Measurements from ENCODE around the gene ATP2B3. TPM values are rescaled to one million over a fixed set of nuclear protein-coding genes. Genes with fewer than 3 reads are reported as not detected.

Gene ATP2B3
- total RNA-seq, 2 experiments from 2014 or later, result 0.05 TPM; not detected in 1

DNA sequence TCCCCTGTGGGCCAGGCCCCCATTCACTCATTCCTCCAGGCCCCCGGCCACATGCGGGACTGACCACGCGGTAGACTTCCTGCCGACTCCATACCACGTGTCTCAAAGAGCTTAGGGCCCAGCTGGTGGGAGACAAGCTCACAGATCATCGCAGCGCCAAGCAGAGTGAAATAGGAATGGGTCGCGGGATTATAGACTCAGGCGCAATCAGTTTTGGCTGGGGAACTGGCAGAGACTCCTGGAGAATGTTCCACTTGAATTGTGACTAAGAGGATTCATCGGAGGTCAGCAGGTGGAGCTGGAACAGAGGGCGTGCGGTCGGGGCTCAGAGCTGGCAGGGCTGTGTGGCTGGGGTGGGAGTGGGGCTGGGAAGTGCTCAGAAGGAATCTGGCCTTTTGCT, 15.6 kb downstream of the ATP2B3 start:
- DNase-seq, result no peak
- Mint-ChIP-seq H3K36me3 (ENCODE audit: low read depth) (no peaks in the 10 kb centered on the region), H3K27ac (no peak overlapping the region), H3K4me1 (no peaks in the 10 kb centered on the region), H3K4me3 (no peak overlapping the region), H3K27me3 (no peaks in the 10 kb centered on the region), H3K9me3 (no peaks in the 10 kb centered on the region)
- ChIA-PET CTCF (no interaction called here), POLR2A (no interaction called here)

- Mint-ChIP-seq H3K4me3 (no peak overlapping the region), H3K36me3 (ENCODE audit: low read depth) (no peaks in the 10 kb centered on the region), H3K27me3 (no peaks in the 10 kb centered on the region), H3K4me1 (no peaks in the 10 kb centered on the region), H3K9me3 (no peaks in the 10 kb centered on the region), H3K27ac (no peak overlapping the region)
- ChIA-PET CTCF (no interaction called here), POLR2A (no interaction called here)
- no peak for DNase-seq
Measured at GRCh38 chrX:153537080-153537479, 19.6 kb downstream of the ATP2B3 start.

GRCh38 chrX:153537526-153538295, 20.3 kb downstream of the ATP2B3 start:
- DNase-seq, result no peak
- H3K27ac Mint-ChIP-seq, result no peak overlapping the region
- no peak overlapping the region for H3K4me3 Mint-ChIP-seq
- no peaks in the 10 kb centered on the region for H3K9me3 Mint-ChIP-seq
- H3K27me3 Mint-ChIP-seq, result no peaks in the 10 kb centered on the region
- no peaks in the 10 kb centered on the region for H3K36me3 Mint-ChIP-seq (ENCODE audit: low read depth)
- ChIA-PET CTCF (interaction anchor here (2.0 kb wide), 1 partner anchor 130 kb away, joined by 13 read pairs; no protein-coding TSS in a partner anchor), POLR2A (no interaction called here)
- H3K4me1 Mint-ChIP-seq, result no peaks in the 10 kb centered on the region

- Mint-ChIP-seq H3K9me3 (no peaks in the 10 kb centered on the region), H3K36me3 (ENCODE audit: low read depth) (no peaks in the 10 kb centered on the region), H3K27ac (no peak overlapping the region), H3K4me1 (no peaks in the 10 kb centered on the region), H3K4me3 (no peak overlapping the region), H3K27me3 (no peaks in the 10 kb centered on the region)
- ChIA-PET CTCF (interaction anchor here (1.1 to 2.0 kb wide), 6 partner anchors 13 to 597 kb away, joined by 3 to 13 read pairs (median 6); no protein-coding TSS in a partner anchor), POLR2A (no interaction called here)
- no peak for DNase-seq
Measured at GRCh38 chrX:153538424-153538823, 21.0 kb downstream of the ATP2B3 start.

DNA sequence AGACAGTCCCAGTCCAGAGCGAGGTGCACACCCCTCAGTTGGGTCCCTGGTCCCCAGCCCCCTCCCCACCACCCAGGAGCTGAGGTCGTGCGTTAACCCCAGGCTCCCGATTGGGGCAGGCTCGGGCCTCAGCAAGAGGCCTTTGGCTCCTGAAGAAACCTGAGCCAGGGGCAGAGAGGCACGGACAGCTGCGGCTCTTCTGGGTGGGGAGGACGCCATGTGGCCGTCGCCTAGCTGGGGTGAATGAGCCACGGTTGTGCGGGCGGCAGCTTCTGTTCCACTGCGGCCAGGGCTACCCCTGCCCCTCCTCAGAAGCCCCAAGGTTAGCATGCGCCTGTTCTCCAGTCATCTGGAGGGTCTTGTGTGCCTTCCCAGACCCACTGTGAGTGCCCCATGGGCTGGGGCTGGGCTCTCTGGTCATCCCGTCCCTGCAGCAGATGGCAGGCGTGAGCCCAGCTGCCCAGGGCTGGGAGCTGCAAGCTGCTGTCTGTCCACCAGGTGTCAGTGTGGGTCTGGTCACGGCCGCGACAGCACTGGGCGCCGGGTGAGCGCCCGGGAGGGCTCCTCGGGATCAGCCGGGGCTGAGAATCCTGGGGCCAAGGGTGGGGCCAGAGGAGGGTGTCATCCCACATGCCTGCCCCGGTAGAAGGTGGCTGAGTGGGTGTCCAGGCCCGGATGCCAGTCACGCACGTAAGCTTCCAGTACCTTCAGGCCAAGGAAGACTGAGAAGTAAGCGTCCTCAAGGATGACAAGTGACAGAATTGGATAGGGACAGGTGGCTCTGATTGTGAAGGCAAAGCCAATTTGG, 21.9 kb downstream of the ATP2B3 start:
- DNase-seq, result peak; percentile 54
- no peak overlapping the region for H3K27ac Mint-ChIP-seq
- no peaks in the 10 kb centered on the region for H3K36me3 Mint-ChIP-seq (ENCODE audit: low read depth)
- CTCF ChIA-PET, result interaction anchor here (0.6 to 2.0 kb wide), 22 partner anchors 9 to 598 kb away, joined by 3 to 13 read pairs (median 4); partner anchors contain the start of gene HAUS7
- no peak overlapping the region for H3K4me3 Mint-ChIP-seq
- POLR2A ChIA-PET, result no interaction called here
- no peaks in the 10 kb centered on the region for H3K9me3 Mint-ChIP-seq
- H3K4me1 Mint-ChIP-seq, result no peaks in the 10 kb centered on the region
- no peaks in the 10 kb centered on the region for H3K27me3 Mint-ChIP-seq

- H3K4me1 Mint-ChIP-seq, result no peaks in the 10 kb centered on the region
- H3K27ac Mint-ChIP-seq, result no peak overlapping the region
- no peaks in the 10 kb centered on the region for H3K9me3 Mint-ChIP-seq
- no peak overlapping the region for H3K4me3 Mint-ChIP-seq
- no peak for DNase-seq
- no peaks in the 10 kb centered on the region for H3K36me3 Mint-ChIP-seq (ENCODE audit: low read depth)
- no peaks in the 10 kb centered on the region for H3K27me3 Mint-ChIP-seq
- POLR2A ChIA-PET, result no interaction called here
- CTCF ChIA-PET, result interaction anchor here (0.6 to 2.0 kb wide), 17 partner anchors 9 to 581 kb away, joined by 3 to 13 read pairs (median 4); partner anchors contain the start of gene HAUS7
Measured at GRCh38 chrX:153539979-153540358, 22.5 kb downstream of the ATP2B3 start.

DNA sequence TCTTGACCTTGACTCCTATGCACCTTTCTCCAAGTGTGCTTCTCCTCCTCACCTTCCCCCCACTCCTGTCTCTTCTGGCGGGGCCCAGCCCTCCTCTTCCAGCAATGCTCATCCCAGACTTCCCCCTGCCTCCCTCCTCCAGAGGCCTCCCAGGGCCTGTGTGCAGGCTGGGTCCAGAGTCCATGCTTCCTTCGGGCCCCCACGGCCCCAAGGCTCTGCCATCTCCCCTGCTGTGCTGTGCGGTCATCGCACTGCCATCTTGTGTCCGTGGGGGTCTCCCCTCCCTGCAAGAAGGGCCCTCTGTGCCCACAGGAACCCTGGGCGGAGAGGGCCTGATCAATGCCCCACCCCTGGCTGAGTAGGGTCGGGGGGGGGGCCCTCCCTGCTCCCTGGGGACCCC, 27.3 kb downstream of the ATP2B3 start:
- Mint-ChIP-seq H3K9me3 (no peaks in the 10 kb centered on the region), H3K4me3 (no peak overlapping the region), H3K36me3 (ENCODE audit: low read depth) (no peaks in the 10 kb centered on the region), H3K27ac (no peak overlapping the region), H3K4me1 (no peaks in the 10 kb centered on the region), H3K27me3 (no peaks in the 10 kb centered on the region)
- ChIA-PET POLR2A (no interaction called here), CTCF (no interaction called here)
- DNase-seq, result no peak

DNA sequence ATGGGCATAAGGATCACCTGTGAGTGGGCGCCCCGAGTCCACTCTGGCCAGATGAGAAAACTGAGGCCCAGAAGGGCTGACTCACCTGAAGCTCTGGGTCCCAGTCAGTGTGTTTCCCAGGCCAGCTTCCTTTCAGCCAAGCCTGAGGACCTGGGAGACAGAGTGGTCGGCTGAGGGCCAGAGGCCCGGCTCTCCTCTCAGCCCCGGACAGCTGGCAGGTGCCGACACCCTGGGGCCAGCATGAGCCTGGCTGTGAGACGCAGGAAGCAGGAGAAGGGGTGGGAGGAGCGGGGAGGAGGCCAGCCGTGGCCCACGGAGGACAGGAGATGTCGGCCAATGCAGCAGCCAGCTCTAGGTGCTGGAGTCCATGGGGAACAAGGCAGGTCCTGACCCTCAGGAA, 28.9 kb downstream of the ATP2B3 start:
- CTCF ChIA-PET, result interaction anchor here (0.6 to 1.3 kb wide), 3 partner anchors 31 to 127 kb away, joined by 3 read pairs; no protein-coding TSS in a partner anchor

GRCh38 chrX:153547195-153547594, 29.8 kb downstream of the ATP2B3 start:
- CTCF ChIA-PET, result interaction anchor here (0.9 kb wide), 1 partner anchor 9 kb away, joined by 3 read pairs; no protein-coding TSS in a partner anchor
- no peaks in the 10 kb centered on the region for H3K4me1 Mint-ChIP-seq
- no peak for DNase-seq
- H3K36me3 Mint-ChIP-seq (ENCODE audit: low read depth), result no peaks in the 10 kb centered on the region
- H3K27me3 Mint-ChIP-seq, result no peaks in the 10 kb centered on the region
- no peak overlapping the region for H3K4me3 Mint-ChIP-seq
- POLR2A ChIA-PET, result no interaction called here
- no peak overlapping the region for H3K27ac Mint-ChIP-seq
- H3K9me3 Mint-ChIP-seq, result no peaks in the 10 kb centered on the region

More for the DNA sequence above, 28.9 kb downstream of the ATP2B3 start:
- no peak overlapping the region for H3K4me3 Mint-ChIP-seq
- no peaks in the 10 kb centered on the region for H3K27me3 Mint-ChIP-seq
- H3K4me1 Mint-ChIP-seq, result no peaks in the 10 kb centered on the region
- H3K36me3 Mint-ChIP-seq (ENCODE audit: low read depth), result no peaks in the 10 kb centered on the region
- POLR2A ChIA-PET, result no interaction called here
- no peak overlapping the region for H3K27ac Mint-ChIP-seq
- no peak for DNase-seq
- no peaks in the 10 kb centered on the region for H3K9me3 Mint-ChIP-seq

DNA sequence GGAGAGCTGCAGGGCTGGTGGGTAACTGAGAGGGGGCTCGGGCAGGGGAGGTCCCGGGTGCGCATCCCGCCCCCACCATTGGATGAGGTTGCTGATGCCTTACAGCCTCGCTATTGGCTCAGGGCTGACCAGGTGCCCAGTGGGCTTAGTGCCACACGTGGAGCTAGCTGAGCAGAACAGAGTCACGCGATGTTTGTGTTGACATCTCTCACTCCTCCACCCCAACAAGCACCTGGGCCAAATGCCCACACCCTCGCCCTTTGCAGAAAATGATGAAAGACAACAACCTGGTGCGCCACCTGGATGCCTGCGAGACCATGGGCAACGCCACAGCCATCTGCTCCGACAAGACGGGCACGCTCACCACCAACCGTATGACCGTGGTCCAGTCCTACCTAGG, 31.8 kb downstream of the ATP2B3 start:
- no peaks in the 10 kb centered on the region for H3K36me3 Mint-ChIP-seq (ENCODE audit: low read depth)
- H3K27ac Mint-ChIP-seq, result no peak overlapping the region
- H3K4me1 Mint-ChIP-seq, result no peaks in the 10 kb centered on the region
- H3K4me3 Mint-ChIP-seq, result no peak overlapping the region
- ChIA-PET CTCF (interaction anchor here (1.2 kb wide), 1 partner anchor 10 kb away, joined by 5 read pairs; no protein-coding TSS in a partner anchor), POLR2A (no interaction called here)
- H3K9me3 Mint-ChIP-seq, result no peaks in the 10 kb centered on the region
- no peak for DNase-seq
- H3K27me3 Mint-ChIP-seq, result no peaks in the 10 kb centered on the region

- no peaks in the 10 kb centered on the region for H3K4me1 Mint-ChIP-seq
- no peak for DNase-seq
- H3K36me3 Mint-ChIP-seq (ENCODE audit: low read depth), result no peaks in the 10 kb centered on the region
- no peaks in the 10 kb centered on the region for H3K27me3 Mint-ChIP-seq
- H3K4me3 Mint-ChIP-seq, result no peak overlapping the region
- no peak overlapping the region for H3K27ac Mint-ChIP-seq
- ChIA-PET CTCF (interaction anchor here (1.2 kb wide), 1 partner anchor 10 kb away, joined by 5 read pairs; no protein-coding TSS in a partner anchor), POLR2A (no interaction called here)
- H3K9me3 Mint-ChIP-seq, result no peaks in the 10 kb centered on the region
Measured at GRCh38 chrX:153549807-153550206, 32.4 kb downstream of the ATP2B3 start.

DNA sequence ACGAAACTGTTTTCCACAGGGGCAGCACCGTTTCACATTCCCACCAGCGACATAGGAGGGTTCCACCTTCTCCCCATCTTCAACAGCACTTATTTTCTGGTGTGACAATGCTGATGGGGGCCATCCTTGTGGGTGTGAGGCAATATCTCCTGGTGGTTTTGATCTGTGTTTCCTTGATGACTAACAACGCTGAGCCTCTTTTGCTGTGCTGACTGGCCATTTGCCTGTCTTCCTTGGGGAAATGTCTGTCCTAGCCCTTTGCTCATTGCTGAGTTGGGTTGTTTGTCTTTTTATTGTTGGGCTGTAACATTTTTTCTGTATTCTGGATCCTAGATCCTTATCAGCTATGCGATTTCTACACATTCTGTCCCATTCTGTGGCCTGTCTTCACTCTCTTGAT, 33.7 kb downstream of the ATP2B3 start:
- no peaks in the 10 kb centered on the region for H3K27me3 Mint-ChIP-seq
- DNase-seq, result no peak
- H3K36me3 Mint-ChIP-seq (ENCODE audit: low read depth), result no peaks in the 10 kb centered on the region
- H3K27ac Mint-ChIP-seq, result no peak overlapping the region
- no peaks in the 10 kb centered on the region for H3K4me1 Mint-ChIP-seq
- no peaks in the 10 kb centered on the region for H3K9me3 Mint-ChIP-seq
- ChIA-PET POLR2A (no interaction called here), CTCF (no interaction called here)
- H3K4me3 Mint-ChIP-seq, result no peak overlapping the region

DNA sequence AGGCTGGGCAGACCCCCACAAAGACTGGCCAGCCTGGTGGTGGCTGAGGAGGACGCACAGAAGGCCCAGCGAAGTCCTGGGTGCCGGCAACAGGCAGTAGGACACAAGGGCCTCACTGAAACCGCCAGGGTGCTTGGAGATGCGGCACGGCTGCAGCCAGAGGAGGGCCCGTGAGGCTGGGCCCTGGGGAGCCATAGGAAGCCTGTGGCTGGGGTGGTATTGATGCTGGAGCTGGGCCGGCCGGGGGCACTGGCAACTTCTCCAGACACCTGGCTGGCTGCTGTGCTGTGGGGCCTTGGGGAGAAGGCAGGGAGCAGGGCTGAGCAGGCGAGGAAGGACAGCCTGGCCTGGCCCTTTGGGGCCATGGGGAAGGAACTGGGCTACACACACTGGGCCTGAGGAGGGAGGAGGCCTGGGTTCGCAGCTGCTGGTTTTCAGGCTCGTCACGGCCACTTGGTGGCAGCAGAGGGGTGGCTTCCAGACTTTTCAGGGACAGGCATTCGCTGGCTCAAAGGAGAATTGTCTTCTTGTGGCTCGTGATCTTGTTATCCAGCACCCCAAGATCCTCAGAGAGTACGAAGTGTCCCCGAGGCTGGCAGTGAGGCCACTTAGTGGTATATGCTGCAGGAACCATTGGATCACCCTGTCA, 37.2 kb downstream of the ATP2B3 start:
- Mint-ChIP-seq H3K36me3 (ENCODE audit: low read depth) (no peaks in the 10 kb centered on the region), H3K27ac (no peak overlapping the region), H3K9me3 (no peaks in the 10 kb centered on the region), H3K27me3 (no peaks in the 10 kb centered on the region), H3K4me1 (no peaks in the 10 kb centered on the region), H3K4me3 (no peak overlapping the region)
- ChIA-PET CTCF (interaction anchor here (0.6 to 2.6 kb wide), 8 partner anchors 10 to 113 kb away, joined by 3 to 13 read pairs (median 4); no protein-coding TSS in a partner anchor), POLR2A (no interaction called here)
- DNase-seq, result peak; percentile 64
